HepG2 (cell line): Measurements from ENCODE around the gene CD7. TPM values are rescaled to one million over a fixed set of nuclear protein-coding genes. Genes with fewer than 3 reads are reported as not detected.

Experiments used
- CBX1 ChIP-seq: IDR thresholded peaks from one replicate; pipeline ENCODE4 v1.6.1; 2016; ENCODE audit warnings: antibody characterized with exemption, low read depth
- CEBPZ ChIP-seq: IDR thresholded peaks from 2 replicates; pipeline ENCODE4 v1.6.1; 2012; ENCODE audit warnings: low read length, improper control_type of control experiment
- CREB1 ChIP-seq, 2 experiments: fragments of 450-650 bp in 1 of 2; IDR thresholded peaks; 2 replicates each; pipeline ENCODE4 v1.6.1; 2016 to 2017; ENCODE audit warnings: control low read depth in 1 of 2, mild to moderate bottlenecking in 1 of 2, missing compliant biosample characterization in 1 of 2, missing genetic modification characterization in 1 of 2
- FLYWCH1 ChIP-seq: sonication (generic); formaldehyde crosslinking; IDR thresholded peaks from 2 replicates; pipeline ENCODE4 v1.8.1; 2023; ENCODE audit warnings: mild to moderate bottlenecking, missing genetic modification reagents
- FOXA3 ChIP-seq: IDR thresholded peaks from 2 replicates; pipeline ENCODE4 v1.6.1; 2016; ENCODE audit warnings: missing genetic modification reagents, missing compliant biosample characterization
- JUNB ChIP-seq: sonication (generic); formaldehyde crosslinking; IDR thresholded peaks from 2 replicates; pipeline ENCODE4 v1.8.0; 2022; ENCODE audit warnings: missing genetic modification reagents, mild to moderate bottlenecking, borderline replicate concordance
- POGK ChIP-seq: sonication (generic); formaldehyde crosslinking; conservative IDR thresholded peaks from 2 replicates; pipeline ENCODE4 v1.8.0; 2022; ENCODE audit warnings: mild to moderate bottlenecking, moderate library complexity, missing genetic modification reagents
- SMARCC2 ChIP-seq: fragments of 450-650 bp; IDR thresholded peaks from 2 replicates; pipeline ENCODE4 v1.6.1; 2017; ENCODE audit warnings: antibody characterized with exemption, mild to moderate bottlenecking
- ZBTB4 ChIP-seq: sonication (generic); formaldehyde crosslinking; IDR thresholded peaks from 2 replicates; pipeline ENCODE4 v1.4.0; 2020; ENCODE audit warnings: missing genetic modification reagents, mild to moderate bottlenecking, borderline replicate concordance
- ZNF296 ChIP-seq: sonication (generic); formaldehyde crosslinking; conservative IDR thresholded peaks from 2 replicates; pipeline ENCODE4 v1.5.0; 2020; ENCODE audit warnings: mild to moderate bottlenecking, missing genetic modification reagents
- polyA plus RNA-seq, 8 experiments: library from polyadenylated mRNA; depleted of rRNA in 3 of 8; stranded (reverse) in 7 of 8; unstranded in 1 of 8; fragments of >200 nt; fragmentation: Illumina TruSeq in 4 of 8; extraction: Trizol in 4 of 8; gene quantifications; 2 replicates each; pipeline versions ENCODE4 v1.2.1 to v1.2.3, GENCODE V29; 2011 to 2016; ENCODE audit warnings: low read depth in 4 of 8, missing spikeins in 1 of 8, mixed read lengths in 1 of 8; ENCODE audit not compliant: insufficient read depth in 1 of 8
- total RNA-seq, 5 experiments: library from RNA; depleted of rRNA; stranded (reverse); fragments of >200 nt; fragmentation: Illumina TruSeq; extraction: Trizol; gene quantifications; 2 replicates each; pipeline ENCODE4 v1.2.3, GENCODE V29; 2016; ENCODE audit warnings: low read depth in 1 of 5
- TF ChIP-seq, protein P1 (sequence below): sonication (generic); formaldehyde crosslinking; IDR thresholded peaks from 2 replicates; pipeline ENCODE4 v1.4.0; 2020; ENCODE audit warnings: mild to moderate bottlenecking, missing genetic modification reagents
- TF ChIP-seq, protein P2 (sequence below): sonication (generic); formaldehyde crosslinking; conservative IDR thresholded peaks from 2 replicates; pipeline ENCODE4 v1.4.0; 2020; ENCODE audit warnings: mild to moderate bottlenecking, missing genetic modification reagents, moderate library complexity
- TF ChIP-seq, protein P3 (sequence below): conservative IDR thresholded peaks from 2 replicates; pipeline ENCODE4 v1.6.1; 2018; ENCODE audit warnings: missing genetic modification reagents

Gene CD7
- total and polyA plus RNA-seq, 2 of the 13 experiments (the other 11 are each of a cell fraction or from before 2014, with no cell fraction given), result 67.6 to 76.4 TPM

GRCh38 chr17:82297714-82298537 is 19.5 kb downstream of the CD7 start (continued):
- no peak for TF ChIP-seq FLYWCH1 (CRISPR knock-in tag)
- TF ChIP-seq ZBTB4 (CRISPR knock-in tag), result peak; percentile 68; the same call in 1 of the 2 replicates
- TF ChIP-seq ZNF296, result 0 out of 2 replicates have a peak, but pooled peaks have one; percentile 61
- TF ChIP-seq, protein P1, sequence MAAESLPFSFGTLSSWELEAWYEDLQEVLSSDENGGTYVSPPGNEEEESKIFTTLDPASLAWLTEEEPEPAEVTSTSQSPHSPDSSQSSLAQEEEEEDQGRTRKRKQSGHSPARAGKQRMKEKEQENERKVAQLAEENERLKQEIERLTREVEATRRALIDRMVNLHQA, result no peak
- peak; percentile 36; the same call in 1 of the 2 replicates for TF ChIP-seq FOXA3
- TF ChIP-seq JUNB (CRISPR knock-in tag), result no peak
- TF ChIP-seq CBX1, result no peak
- no peak for TF ChIP-seq CEBPZ
- TF ChIP-seq, protein P2, sequence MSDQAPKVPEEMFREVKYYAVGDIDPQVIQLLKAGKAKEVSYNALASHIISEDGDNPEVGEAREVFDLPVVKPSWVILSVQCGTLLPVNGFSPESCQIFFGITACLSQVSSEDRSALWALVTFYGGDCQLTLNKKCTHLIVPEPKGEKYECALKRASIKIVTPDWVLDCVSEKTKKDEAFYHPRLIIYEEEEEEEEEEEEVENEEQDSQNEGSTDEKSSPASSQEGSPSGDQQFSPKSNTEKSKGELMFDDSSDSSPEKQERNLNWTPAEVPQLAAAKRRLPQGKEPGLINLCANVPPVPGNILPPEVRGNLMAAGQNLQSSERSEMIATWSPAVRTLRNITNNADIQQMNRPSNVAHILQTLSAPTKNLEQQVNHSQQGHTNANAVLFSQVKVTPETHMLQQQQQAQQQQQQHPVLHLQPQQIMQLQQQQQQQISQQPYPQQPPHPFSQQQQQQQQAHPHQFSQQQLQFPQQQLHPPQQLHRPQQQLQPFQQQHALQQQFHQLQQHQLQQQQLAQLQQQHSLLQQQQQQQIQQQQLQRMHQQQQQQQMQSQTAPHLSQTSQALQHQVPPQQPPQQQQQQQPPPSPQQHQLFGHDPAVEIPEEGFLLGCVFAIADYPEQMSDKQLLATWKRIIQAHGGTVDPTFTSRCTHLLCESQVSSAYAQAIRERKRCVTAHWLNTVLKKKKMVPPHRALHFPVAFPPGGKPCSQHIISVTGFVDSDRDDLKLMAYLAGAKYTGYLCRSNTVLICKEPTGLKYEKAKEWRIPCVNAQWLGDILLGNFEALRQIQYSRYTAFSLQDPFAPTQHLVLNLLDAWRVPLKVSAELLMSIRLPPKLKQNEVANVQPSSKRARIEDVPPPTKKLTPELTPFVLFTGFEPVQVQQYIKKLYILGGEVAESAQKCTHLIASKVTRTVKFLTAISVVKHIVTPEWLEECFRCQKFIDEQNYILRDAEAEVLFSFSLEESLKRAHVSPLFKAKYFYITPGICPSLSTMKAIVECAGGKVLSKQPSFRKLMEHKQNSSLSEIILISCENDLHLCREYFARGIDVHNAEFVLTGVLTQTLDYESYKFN (CRISPR knock-in tag), result 0 out of 2 replicates have a peak, but pooled peaks have one; percentile 16
- TF ChIP-seq, protein P3, sequence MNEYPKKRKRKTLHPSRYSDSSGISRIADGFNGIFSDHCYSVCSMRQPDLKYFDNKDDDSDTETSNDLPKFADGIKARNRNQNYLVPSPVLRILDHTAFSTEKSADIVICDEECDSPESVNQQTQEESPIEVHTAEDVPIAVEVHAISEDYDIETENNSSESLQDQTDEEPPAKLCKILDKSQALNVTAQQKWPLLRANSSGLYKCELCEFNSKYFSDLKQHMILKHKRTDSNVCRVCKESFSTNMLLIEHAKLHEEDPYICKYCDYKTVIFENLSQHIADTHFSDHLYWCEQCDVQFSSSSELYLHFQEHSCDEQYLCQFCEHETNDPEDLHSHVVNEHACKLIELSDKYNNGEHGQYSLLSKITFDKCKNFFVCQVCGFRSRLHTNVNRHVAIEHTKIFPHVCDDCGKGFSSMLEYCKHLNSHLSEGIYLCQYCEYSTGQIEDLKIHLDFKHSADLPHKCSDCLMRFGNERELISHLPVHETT (CRISPR knock-in tag), result no peak; the same call in 1 of the 2 replicates
- TF ChIP-seq POGK (CRISPR knock-in tag), result peak; percentile 65; the same call in 1 of the 2 replicates
- peak; percentile 83 for TF ChIP-seq CREB1 (IDR thresholded peaks at IDR 0.05)
- TF ChIP-seq CREB1 (CRISPR knock-in tag; IDR thresholded peaks at IDR 0.05), result no peak
- TF ChIP-seq SMARCC2, result no peak
